Naive B cell (primary cell): ENCODE measurements around the gene AXIN1. TPM values are rescaled to one million over a fixed set of nuclear protein-coding genes. Genes with fewer than 3 reads are reported as not detected.
"Not testable (repeated sequence)": the region's sequence is repeated elsewhere in the genome, so short reads cannot be mapped to it uniquely, and the experiment has no call there.

Experiments used
- ATAC-seq, 2 donors: fragments of 150-1000 bp; cut with Tn5 transposase; 2 replicates each; pipeline ENCODE4 v1.10.0; 2021; ENCODE audit warnings: low read depth in 2 of 2, mild to moderate bottlenecking in 2 of 2, moderate library complexity in 2 of 2
- DNase-seq: peaks from one replicate; pipeline ENCODE4 v3.0.0; 2022
- H3K27ac Mint-ChIP-seq, 6 donors: one replicate each; pipeline ENCODE4 v1.8.0; 2020 to 2022; ENCODE audit warnings: mild to moderate bottlenecking in 6 of 6, mixed read lengths in 6 of 6, moderate library complexity in 5 of 6, inconsistent platforms in 2 of 6
- H3K27me3 Mint-ChIP-seq, 3 donors: one replicate each; pipeline ENCODE4 v1.8.0; 2021 to 2022; ENCODE audit warnings: mixed read lengths in 3 of 3, mild to moderate bottlenecking in 1 of 3
- H3K36me3 Mint-ChIP-seq, 2 donors: one replicate each; pipeline ENCODE4 v1.8.0; 2020 to 2022; ENCODE audit warnings: mixed read lengths in 2 of 2, inconsistent platforms in 1 of 2, mild to moderate bottlenecking in 1 of 2
- H3K4me1 Mint-ChIP-seq, 3 donors: one replicate each; pipeline ENCODE4 v1.8.0; 2020 to 2022; ENCODE audit warnings: mixed read lengths in 3 of 3, inconsistent platforms in 1 of 3, mild to moderate bottlenecking in 1 of 3, moderate library complexity in 1 of 3
- H3K4me3 Mint-ChIP-seq, 8 donors: one replicate each; pipeline ENCODE4 v1.8.0; 2020 to 2022; ENCODE audit warnings: mild to moderate bottlenecking in 8 of 8, mixed read lengths in 8 of 8, moderate library complexity in 8 of 8, inconsistent platforms in 2 of 8
- H3K9me3 Mint-ChIP-seq, 7 donors: one replicate each; pipeline ENCODE4 v1.8.0; 2020 to 2022; ENCODE audit warnings: mixed read lengths in 7 of 7, mild to moderate bottlenecking in 5 of 7, inconsistent platforms in 2 of 7, moderate library complexity in 1 of 7
- polyA plus RNA-seq, 6 donors: library from polyadenylated mRNA; unstranded; fragments of 300-500 nt; fragmentation: Illumina TruSeq; gene quantifications; one replicate each; pipeline ENCODE4 v1.2.3, GENCODE V29; 2021; ENCODE audit warnings: low read depth in 6 of 6

The AXIN1 gene
- polyA plus RNA-seq, 6 donors from 2014 or later: 0.93 to 2.7 (median 1.9) TPM

- not testable (repeated sequence) for DNase-seq, ATAC-seq, H3K36me3 Mint-ChIP-seq, H3K27me3 Mint-ChIP-seq, H3K4me3 Mint-ChIP-seq, H3K9me3 Mint-ChIP-seq
- Mint-ChIP-seq H3K27ac (peak overlapping the region in 1 of 6 donors; percentile 60), H3K4me1 (peaks cover 39 to 65% (median 57%) of the 10 kb centered on the region in 3 donors)
Measured at GRCh38 chr16:334861-335632, 17.5 kb downstream of the AXIN1 start.

GRCh38 chr16:334164-334832 lies 18.2 kb downstream of the AXIN1 start:
- not testable (repeated sequence) for H3K27ac Mint-ChIP-seq, H3K9me3 Mint-ChIP-seq, ATAC-seq, DNase-seq, H3K4me3 Mint-ChIP-seq, H3K27me3 Mint-ChIP-seq, H3K36me3 Mint-ChIP-seq
- H3K4me1 Mint-ChIP-seq: peaks cover 33 to 59% (median 52%) of the 10 kb centered on the region in 3 donors

- no peak for DNase-seq
- peaks cover 33 to 53% (median 48%) of the 10 kb centered on the region in 3 donors for H3K4me1 Mint-ChIP-seq
- H3K9me3 Mint-ChIP-seq: no peaks in the 10 kb centered on the region
- ATAC-seq: no peak
- peak overlapping the region in 1 of 6 donors; percentile 70 for H3K27ac Mint-ChIP-seq
- H3K4me3 Mint-ChIP-seq: no peak overlapping the region
- H3K27me3 Mint-ChIP-seq: no peaks in the 10 kb centered on the region
- H3K36me3 Mint-ChIP-seq: no peaks in the 10 kb centered on the region
Measured at GRCh38 chr16:333406-334094, 19.0 kb downstream of the AXIN1 start.

- H3K27me3 Mint-ChIP-seq, DNase-seq, ATAC-seq, H3K9me3 Mint-ChIP-seq, H3K36me3 Mint-ChIP-seq: not testable (repeated sequence)
- Mint-ChIP-seq H3K4me3 (peak overlapping the region in 1 of 8 donors; percentile 9), H3K27ac (peak overlapping the region in 1 of 6 donors; percentile 30), H3K4me1 (peaks cover 31 to 48% (median 37%) of the 10 kb centered on the region in 3 donors)
Measured at GRCh38 chr16:331181-331814, 21.2 kb downstream of the AXIN1 start.

- no peak for ATAC-seq
- no peak for DNase-seq
- H3K9me3 Mint-ChIP-seq: no peaks in the 10 kb centered on the region
- H3K4me1 Mint-ChIP-seq: peaks cover 28 to 45% (median 33%) of the 10 kb centered on the region in 3 donors
- no peak overlapping the region for H3K4me3 Mint-ChIP-seq
- H3K36me3 Mint-ChIP-seq: no peaks in the 10 kb centered on the region
- H3K27ac Mint-ChIP-seq: peak overlapping the region in 2 of 6 donors; percentile 30 to 47
- no peaks in the 10 kb centered on the region for H3K27me3 Mint-ChIP-seq
Measured at GRCh38 chr16:330741-331140, 21.8 kb downstream of the AXIN1 start.

GRCh38 chr16:325375-326145 lies 27.0 kb downstream of the AXIN1 start:
- Mint-ChIP-seq H3K27ac (peak overlapping the region in 5 of 6 donors; percentile 90 to 98 (median 96)), H3K36me3 (no peaks in the 10 kb centered on the region), H3K9me3 (no peaks in the 10 kb centered on the region), H3K4me3 (peak overlapping the region; percentile 79 to 92 (median 86)), H3K4me1 (peaks cover 33 to 54% (median 41%) of the 10 kb centered on the region in 3 donors), H3K27me3 (no peaks in the 10 kb centered on the region)
- DNase-seq (no peak), ATAC-seq (no peak)

- Mint-ChIP-seq H3K4me1 (peaks cover 33 to 55% (median 41%) of the 10 kb centered on the region in 3 donors), H3K27me3 (no peaks in the 10 kb centered on the region), H3K36me3 (no peaks in the 10 kb centered on the region), H3K9me3 (no peaks in the 10 kb centered on the region), H3K27ac (peak overlapping the region; percentile 90 to 98 (median 94)), H3K4me3 (peak overlapping the region; percentile 79 to 92 (median 86))
- DNase-seq: peak; percentile 87
- peak; percentile 90 to 92 for ATAC-seq
Measured at GRCh38 chr16:324451-325334, 27.8 kb downstream of the AXIN1 start.

- Mint-ChIP-seq H3K27me3 (no peaks in the 10 kb centered on the region), H3K27ac (peak overlapping the region; percentile 90 to 98 (median 94)), H3K4me3 (peak overlapping the region; percentile 79 to 92 (median 86)), H3K9me3 (no peaks in the 10 kb centered on the region), H3K4me1 (peaks cover 35 to 57% (median 45%) of the 10 kb centered on the region in 3 donors), H3K36me3 (no peaks in the 10 kb centered on the region)
- DNase-seq (no peak), ATAC-seq (no peak)
Measured at GRCh38 chr16:324201-324450, 28.4 kb downstream of the AXIN1 start.

- Mint-ChIP-seq H3K27me3 (no peaks in the 10 kb centered on the region), H3K4me3 (peak overlapping the region in 4 of 8 donors; percentile 59 to 83 (median 75)), H3K4me1 (peaks cover 41 to 69% (median 50%) of the 10 kb centered on the region in 3 donors), H3K27ac (peak overlapping the region; percentile 24 to 96 (median 92)), H3K9me3 (no peaks in the 10 kb centered on the region), H3K36me3 (no peaks in the 10 kb centered on the region)
- ATAC-seq (no peak), DNase-seq (no peak)
Measured at GRCh38 chr16:322476-323143, 29.9 kb downstream of the AXIN1 start.

GRCh38 chr16:321532-321931 lies 31.0 kb downstream of the AXIN1 start:
- Mint-ChIP-seq H3K9me3 (no peaks in the 10 kb centered on the region), H3K27ac (peak overlapping the region in 5 of 6 donors; percentile 20 to 96 (median 81)), H3K36me3 (no peaks in the 10 kb centered on the region), H3K4me3 (peak overlapping the region in 1 of 8 donors; percentile 68), H3K4me1 (peaks cover 41 to 63% (median 50%) of the 10 kb centered on the region in 3 donors), H3K27me3 (no peaks in the 10 kb centered on the region)
- ATAC-seq (no peak), DNase-seq (no peak)

GRCh38 chr16:320206-320605 lies 32.3 kb downstream of the AXIN1 start:
- H3K4me3 Mint-ChIP-seq: peak overlapping the region in 1 of 8 donors; percentile 6
- no peak for DNase-seq
- peak overlapping the region in 4 of 6 donors; percentile 15 to 59 (median 42) for H3K27ac Mint-ChIP-seq
- H3K36me3 Mint-ChIP-seq: no peaks in the 10 kb centered on the region
- H3K9me3 Mint-ChIP-seq: no peaks in the 10 kb centered on the region
- H3K27me3 Mint-ChIP-seq: no peaks in the 10 kb centered on the region
- ATAC-seq: no peak
- H3K4me1 Mint-ChIP-seq: peaks cover 38 to 56% (median 44%) of the 10 kb centered on the region in 3 donors
